Stimulated activated CD8-positive, alpha-beta memory T cell treated with anti-CD3 and anti-CD28 coated beads, Interleukin-15, amount 100 ng/mL, for 48 hours (primary cell): Measurements from ENCODE around the gene ALG5.

Experiments
- DNase-seq, 2 donors: peaks; one replicate each; pipeline ENCODE4 v3.0.0-alpha.2; 2020; ENCODE audit warnings: low read depth in 2 of 2

ALG5 gene, protein sequence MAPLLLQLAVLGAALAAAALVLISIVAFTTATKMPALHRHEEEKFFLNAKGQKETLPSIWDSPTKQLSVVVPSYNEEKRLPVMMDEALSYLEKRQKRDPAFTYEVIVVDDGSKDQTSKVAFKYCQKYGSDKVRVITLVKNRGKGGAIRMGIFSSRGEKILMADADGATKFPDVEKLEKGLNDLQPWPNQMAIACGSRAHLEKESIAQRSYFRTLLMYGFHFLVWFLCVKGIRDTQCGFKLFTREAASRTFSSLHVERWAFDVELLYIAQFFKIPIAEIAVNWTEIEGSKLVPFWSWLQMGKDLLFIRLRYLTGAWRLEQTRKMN

DNA sequence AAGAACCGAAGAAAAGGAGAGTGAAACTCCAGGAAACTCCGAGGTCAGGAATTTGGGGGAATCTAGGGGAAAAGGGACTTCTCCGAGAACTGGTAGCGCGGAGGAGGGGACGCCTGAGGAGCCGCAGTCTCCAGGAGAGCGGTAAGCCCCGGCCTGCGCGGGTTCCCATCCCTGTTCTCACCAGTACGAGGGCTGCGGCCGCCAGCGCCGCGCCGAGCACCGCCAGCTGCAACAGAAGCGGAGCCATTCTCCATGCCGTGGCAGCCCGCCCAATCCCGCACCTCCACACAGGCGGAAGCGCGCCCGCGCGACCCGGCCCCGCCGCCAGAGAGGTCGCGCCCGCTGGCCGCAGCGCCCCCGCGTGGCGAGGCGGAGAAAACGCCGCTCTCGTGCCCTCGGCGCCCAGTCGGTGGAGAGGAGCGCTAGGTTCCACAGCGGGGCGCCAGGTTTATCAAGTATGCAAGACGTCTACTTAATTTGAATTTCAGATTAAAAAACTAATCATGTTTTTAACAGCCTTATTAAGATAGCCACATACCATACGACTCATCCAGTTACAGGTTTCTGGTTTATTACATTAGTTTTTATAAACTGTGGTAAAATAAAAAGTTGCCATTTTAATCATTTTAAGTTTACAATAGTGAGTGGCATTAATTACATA lies at the start of gene ALG5:
ALG5 (minus strand) TSS at position 287 of the 661 bp plus-strand sequence; CDS start at position 247, 40 bp downstream.
- peak; percentile 82 to 87 for DNase-seq

DNA sequence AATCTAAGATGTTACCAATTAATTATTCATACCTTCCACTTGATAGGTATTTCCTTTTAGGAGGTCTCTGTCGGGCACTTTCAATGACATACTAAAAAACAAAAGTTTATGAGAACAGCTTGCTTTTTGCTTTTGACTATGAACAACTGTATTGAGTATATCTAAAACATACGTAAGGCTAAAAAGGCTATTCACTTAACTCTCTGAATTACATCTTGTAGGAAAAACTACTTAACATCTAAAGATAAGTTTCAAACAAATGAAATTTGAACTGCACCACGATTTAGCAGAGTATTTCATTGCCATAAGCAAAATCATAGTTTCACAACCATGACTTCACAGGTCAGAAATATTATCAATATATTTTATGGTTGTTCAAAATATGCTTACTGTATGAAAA lies 48.7 kb upstream of the ALG5 start:
- DNase-seq: no peak

DNA sequence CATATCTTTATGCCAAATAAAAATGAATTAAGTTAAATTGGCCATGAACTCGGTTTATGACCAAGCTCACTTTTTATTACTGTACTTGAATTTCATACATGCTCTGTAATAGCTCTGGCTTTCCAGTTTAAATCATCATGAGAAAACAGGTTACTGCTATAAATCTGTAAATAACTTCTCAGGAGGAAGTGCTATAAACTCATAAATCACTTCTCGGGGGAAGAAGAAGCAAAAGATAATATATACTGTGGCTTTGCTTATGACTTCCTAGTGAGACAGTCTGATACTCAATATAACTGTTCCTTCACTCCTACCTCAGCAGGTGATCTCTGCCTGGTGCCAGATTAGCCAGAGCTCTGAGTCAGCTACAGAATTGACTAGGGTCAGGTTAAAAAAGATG lies 47.9 kb upstream of the ALG5 start:
- no peak for DNase-seq

DNA sequence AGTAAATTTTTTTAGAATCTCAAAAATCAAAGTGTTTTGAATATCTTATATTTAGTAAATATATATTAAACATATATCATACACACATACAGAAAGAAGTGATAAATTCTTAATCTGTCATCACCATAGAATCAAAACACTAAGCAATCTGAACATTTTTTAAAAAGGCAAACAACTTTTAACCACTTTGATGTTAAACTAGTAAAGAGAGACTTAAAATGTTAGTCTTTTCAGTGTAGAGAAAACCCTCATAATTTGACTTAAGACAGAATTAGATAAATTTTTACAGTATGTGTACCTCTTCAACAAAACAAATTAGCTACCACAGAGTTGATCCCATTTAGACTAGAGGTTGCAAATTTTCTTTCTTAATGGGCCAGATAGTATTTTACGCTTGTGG lies 46.9 kb upstream of the ALG5 start:
- DNase-seq: no peak

DNA sequence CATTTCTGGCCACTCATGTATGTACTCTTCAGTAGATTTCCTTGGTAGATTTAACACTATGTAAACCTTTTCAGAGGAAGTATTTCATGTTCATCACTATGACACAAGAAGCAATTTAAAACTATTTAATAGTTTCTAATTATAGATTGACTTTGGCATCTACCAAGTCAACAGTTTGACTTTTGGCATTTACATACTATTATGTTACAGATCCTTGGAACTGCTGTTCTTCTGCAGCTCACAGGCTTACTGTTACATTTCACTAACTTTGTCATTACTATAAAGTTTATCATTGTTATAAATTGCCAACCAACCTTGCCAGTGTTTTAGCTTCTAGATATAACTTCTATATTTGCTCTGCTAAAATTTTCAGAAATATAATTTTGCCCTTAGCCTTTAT lies 41.6 kb upstream of the ALG5 start:
- DNase-seq: no peak

DNA sequence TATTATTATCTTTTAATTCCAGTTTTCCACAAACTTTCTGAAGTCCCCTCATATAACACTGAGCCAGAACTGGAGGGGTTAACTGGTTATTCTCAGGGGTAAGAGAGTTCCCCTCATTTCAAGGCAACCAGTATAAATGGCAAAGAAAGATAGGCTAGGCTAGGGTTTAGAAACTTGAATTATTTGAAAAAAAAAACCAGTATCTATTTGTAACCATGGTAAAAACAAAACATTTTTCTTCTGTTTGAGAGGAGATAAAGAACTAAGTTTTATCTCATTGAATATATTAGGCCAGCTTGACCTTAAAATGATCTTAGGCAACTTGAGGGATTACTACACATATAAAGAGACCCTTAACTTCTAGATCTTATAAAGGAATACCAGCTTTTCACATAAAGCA lies 40.8 kb upstream of the ALG5 start:
- DNase-seq: no peak

DNA sequence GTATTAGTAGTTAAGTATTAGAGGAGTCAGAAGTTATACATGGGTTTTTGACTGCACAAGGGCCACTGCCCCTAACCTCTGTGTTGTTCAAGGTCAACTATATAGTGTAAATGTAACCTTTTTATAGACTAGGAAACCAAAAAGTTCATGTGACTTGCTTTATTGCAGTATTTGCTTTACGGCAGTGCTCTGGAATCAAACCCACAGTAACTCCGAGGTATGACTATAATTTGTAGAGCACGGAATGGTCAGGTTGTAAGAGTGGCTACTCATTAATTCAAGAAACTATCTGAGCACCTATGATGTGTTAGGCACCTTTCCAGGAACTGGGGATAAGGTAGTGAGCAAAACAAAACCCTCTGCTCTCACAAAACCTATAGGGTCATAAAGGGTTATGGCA lies 38.1 kb upstream of the ALG5 start:
- DNase-seq: no peak

DNA sequence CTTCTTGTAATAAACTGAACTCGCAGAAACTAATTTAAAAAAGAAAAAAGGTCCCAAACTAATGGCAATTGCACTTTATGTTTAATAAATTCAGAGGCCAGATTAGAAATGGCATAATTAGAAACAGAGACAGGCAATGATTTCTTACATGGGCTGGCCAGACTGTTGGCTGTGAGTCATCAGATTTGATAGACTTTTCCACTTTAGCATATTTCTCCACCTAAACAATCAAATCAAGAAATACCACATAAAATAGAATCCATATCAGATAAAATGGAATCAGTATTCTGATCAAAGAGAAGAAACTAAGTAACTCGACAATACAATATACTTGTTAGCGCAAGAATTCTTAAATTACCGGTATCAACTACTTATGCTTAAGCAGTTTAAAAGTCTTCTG lies 30.5 kb upstream of the ALG5 start:
- no peak for DNase-seq

DNA sequence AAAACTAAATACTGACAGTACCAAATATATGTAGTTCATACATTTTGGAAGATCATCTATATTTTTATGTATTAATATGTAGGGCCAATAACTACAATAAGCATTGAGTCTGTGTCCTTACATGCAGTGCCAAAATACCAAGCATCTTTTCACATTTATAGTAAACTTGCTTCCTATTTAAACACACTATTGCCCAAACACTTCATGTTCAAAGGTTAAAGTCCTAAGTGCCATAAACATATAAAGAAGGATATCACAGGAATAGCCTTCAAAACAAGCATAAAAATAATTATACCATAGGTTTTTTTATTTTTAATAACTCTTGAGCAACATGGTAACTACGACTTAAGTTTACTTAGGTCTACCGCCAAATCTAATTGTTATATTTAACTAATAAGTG lies 28.5 kb upstream of the ALG5 start:
- no peak for DNase-seq

DNA sequence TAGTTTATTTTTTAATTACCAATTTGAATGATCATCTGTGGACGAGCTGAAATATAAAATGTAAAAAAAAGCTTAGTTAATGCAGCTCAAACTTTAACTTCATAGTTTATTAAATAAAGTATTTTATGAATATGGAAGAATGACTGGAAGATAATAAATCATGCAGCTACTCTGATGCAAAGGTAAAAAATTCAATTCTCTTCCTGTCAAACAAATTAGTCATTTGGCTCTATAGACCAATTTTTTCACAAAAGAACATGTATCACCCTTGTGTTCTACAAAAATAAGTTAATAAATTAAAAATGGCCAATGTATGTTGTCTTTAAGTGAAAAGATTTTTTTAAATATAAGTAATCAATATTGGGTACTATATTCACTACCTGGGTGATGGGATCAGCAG lies 27.6 kb upstream of the ALG5 start:
- DNase-seq: no peak

DNA sequence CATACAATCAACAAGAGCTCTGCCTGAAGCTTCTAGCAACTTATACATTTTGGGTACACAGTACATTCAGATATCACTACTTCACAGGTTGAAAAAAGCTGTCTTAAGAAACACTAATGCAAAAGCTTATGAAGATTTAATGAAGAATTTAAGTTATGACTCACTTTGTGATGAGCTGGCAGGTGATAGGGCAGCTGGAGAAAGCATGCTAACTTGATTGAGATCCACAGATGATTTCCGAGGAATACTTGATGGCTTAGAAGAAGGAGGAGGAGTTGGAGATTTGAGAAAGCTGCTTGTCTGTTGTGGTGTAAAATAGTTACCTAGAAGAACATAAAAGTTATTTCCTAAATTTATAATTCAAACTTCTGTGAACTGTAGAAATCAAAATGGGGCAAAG lies 24.7 kb upstream of the ALG5 start:
- no peak for DNase-seq

DNA sequence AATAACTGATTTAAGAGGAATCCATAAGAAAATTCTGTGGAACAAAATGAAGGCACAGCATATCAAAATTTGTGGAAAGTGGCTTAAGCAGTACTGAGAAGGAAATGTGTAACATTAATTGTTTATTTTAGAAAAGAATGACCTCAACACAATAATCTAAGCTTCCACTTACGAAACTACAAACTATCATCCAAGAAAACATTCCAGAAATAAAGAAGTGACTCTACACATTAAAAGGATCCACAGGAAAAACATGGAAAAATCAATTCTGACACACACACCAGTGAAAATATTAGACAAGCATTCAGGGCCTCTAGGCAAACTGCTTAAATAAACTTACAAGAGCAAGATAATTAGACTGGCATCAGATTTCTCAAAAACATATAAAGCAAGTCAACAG lies 15.5 kb upstream of the ALG5 start:
- no peak for DNase-seq

DNA sequence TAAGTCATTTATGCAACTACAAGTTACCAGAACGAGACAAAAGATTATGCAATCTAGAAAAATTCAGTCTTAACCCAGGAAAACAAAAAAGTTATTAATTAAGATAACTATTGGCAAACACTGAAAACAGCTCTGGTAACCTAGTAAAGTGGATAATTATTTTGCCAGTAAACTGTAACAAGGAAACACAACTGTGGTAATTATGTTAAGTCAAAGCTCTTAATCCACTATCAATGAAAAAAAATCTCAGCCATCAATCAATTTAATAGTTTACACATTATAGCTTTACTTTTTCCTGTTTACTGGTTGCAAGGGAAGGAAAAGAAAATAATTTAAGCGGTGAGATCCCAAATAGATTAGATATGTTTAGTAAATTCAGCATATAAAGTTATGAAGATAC lies 12.6 kb upstream of the ALG5 start:
- DNase-seq: no peak

DNA sequence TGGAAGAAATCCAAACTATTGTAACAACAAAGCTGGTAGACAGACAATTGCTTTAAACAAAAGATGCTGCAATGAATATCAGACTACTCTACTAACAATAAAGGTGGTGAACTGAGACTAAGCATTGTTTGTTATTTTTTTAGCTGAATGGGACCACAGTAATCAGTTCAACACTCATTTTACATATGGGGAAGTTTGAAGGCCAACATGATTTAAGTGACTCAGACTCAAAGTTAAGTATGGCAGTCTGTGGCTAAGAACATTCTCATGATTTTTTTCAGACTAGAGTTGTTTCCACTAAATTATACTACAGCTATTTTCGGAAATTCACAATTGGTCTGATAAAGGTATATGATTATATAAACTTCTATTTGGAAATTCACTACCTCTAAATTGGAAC lies 11.9 kb upstream of the ALG5 start:
- no peak for DNase-seq

DNA sequence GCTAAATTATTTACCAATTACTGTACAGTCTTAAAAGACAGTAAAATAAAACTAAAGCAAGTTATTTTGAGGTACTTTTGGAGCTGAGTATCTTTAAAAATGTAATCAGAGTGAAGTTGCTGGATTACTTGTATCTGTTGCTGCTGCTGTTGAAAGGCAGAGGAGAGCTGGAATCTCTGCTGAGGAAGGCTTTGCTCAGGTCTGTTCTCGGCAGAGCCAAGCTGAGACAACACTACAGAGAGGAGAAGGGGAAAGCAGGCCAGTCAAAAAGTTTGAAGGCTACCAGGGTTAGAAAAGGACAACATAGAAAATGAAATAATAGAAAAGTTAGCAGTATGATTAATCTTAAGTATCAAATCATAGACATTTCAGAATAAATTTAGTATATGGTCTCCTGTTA lies 11.3 kb upstream of the ALG5 start:
- no peak for DNase-seq

DNA sequence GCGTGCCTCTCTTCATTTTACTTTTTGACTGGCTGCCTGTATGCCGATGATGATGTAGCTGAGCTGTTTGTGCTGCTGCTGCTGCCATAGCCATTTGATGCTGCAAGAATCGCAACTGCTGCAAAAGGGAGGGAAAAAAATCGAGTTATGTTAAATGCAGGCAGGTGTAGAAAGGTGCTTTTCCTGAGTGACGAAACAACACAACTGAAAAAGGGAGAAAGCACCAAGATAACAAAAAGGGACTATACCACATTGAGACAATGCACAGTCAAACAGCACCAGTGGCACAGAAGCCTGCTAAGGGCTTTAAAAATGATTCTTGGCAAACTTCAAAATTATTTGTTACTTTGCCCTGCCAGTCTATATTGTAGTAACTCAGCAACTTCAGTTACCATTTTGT lies 10.6 kb upstream of the ALG5 start:
- no peak for DNase-seq

DNA sequence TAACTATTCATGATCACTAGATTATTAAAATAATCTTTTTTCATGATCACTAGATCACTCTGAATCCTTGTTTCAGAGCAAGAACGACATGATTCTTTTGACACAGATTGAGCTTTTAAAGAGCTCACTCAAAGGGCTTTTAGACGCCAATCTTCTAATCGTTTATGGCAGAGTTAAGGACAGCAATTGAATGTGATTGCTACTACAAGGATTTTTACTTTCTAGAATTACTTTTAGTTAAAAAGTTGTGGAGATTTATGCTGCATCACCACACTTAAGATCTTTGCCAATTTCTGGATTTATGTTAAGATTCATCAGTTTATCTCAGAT lies 2.7 kb upstream of the ALG5 start:
- DNase-seq: no peak

DNA sequence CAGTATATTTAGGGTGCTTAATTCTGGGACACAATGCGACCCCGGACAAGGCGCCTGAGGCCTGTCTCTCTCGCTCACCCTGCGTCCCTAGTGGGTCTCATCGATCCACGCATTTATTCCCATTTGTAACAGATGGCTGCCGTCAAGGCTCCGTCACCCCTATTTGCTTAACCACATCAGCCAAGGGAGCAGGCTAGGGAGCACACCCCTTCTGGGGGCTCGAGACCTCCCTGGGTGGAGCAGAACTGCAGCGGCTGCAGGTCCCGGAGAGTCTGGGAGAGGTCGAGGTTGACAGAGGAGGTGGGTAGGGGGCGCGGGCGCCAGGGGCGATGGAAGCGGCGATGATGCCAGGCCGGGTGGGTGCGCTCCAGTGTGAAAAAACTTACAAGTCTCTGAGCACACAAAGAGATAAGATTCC lies 507 bp downstream of the ALG5 start:
- DNase-seq: no peak

DNA sequence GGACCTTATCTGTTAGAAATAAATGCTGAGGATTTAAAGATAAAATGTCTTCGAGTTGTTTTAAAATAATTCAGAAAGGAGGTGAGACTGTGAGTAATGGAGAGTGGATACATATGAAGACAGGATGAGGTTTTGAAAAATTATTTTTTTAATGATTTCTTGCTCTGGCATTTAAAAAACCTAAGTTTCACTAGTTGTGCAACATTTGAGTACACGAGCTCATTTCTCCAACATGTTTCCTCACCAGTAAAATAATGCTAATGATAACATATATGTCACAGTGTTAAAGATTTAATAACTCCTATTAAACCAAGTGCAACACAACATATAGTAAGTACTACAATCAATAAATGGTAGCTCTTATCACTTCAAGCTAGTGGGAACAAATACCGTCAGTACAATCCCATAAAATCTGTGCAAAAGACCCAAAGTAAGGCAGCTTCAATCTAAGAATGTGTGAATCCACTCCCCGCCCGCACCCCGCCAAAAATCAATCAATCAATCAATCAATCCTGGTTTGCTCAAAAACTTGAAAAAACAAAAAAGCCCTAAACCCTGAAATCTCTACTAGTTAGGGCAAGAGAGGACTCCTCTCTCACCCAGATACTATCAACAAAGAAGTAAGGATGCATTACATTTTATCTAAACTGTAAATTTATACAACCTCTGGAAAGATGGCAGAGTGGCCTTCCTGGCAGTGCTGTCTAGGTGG lies 1.3 kb downstream of the ALG5 start:
- no peak for DNase-seq

DNA sequence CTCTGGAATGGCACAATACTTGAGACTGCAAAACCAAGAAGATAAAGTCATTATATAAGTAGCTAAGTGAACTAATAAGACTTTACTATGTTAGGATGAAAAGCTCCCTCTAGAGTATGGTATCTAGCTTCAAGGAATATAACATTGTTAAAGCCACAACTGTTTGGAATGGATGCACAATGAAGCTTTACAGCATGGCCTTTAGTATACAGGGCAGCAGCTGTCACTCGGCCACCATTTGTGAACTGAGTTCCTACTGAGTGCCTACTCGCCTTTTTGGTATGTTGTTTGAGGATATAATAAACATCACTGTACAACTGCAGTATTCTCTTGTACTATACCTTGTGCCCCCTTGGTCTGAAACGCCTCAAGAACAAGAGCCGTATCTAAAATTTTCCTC lies 6.8 kb downstream of the ALG5 start:
- DNase-seq: no peak

DNA sequence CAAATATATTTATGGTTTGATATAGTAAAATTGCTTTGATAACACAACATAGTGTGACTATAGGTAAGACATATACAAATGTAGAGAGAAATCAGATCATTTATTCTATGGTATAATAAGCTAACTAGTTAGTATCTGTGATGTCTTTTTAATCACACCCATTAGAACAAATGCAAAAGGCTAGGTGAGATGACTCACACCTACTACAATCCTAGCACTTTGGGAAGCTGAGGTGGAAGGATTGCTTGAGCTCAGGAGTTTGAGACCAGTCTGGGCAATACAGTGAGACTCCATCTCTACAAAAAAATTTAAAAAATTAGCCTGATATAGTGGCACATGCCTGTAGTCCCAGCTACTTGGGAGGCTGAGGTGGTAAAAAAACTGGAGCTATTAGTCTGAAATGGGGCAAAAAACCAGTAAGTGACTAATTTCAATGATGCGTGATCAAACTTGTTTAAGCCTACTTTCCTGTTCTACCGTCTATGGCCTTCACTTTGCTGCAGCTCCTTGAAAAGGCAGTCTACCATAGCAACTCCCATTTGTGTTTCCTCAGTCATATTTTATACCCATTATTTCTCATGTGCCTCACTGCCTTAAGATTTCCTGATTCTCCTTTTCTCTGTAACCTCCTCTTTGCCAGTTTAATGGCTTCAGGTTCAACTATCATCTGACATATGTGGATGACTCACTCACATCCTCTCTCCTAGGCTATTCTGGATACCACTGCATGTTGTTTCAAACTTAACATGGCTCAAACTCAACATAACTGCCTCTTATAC lies 12.5 kb downstream of the ALG5 start:
- no peak for DNase-seq

DNA sequence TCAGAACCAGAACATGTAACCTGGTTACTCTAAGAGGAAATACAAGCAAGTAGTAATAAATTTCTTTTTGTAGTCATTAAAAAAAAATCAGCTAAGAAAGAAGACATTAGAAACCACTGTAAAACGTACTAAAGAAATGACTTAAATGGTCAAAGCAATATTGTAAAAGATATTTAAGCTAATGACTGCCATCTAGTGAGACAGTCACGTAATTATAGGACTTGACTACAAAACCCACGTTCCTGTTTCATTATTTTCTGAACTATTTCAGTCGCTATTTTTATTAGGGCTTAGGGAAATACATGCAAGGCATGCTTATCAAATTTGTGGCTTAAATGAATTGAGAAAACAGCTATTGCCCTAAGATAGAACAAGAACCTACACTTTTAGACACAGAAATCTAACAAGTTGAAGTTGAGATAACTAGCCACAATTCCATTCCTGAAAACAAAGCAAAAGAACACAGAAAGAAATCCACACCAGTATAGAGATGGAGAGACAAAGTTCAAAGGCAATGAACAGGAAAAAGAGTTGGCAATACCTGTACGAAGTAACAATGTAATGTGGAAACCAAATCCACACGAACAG lies 17.9 kb downstream of the ALG5 start:
- no peak for DNase-seq
